ENCODE data around the gene ADAT2.
A peak's percentile ranks its signal among the peaks of the same experiment; 100 is the strongest.
"Not testable (repeated sequence)": the region's sequence is repeated elsewhere in the genome, so short reads cannot be mapped to it uniquely, and the experiment has no call there.

Gene ADAT2

GRCh38 chr6:143450453-143451371, at the start of gene ADAT2, which contains the start of gene PEX3:
Gene ADAT2 (minus strand): TSS chr6:143450695. CDS start chr6:143450658, 37 bp downstream.
Gene PEX3 (plus strand): TSS chr6:143450805. CDS start chr6:143451043, 238 bp downstream.
- in situ Hi-C loops (cut with HindIII; ENCODE audit: low pct_unique_long_range_greater_than_20kb, low sequenced_read_pairs): no loop called here

GRCh38 chr6:143498428-143498827, 47.9 kb upstream of the ADAT2 start:
- no peak for DNase-seq (ENCODE audit: low read depth in 1 of 2, low spot score in 1 of 2)
- in situ Hi-C loops (cut with HindIII; ENCODE audit: low pct_unique_long_range_greater_than_20kb, low sequenced_read_pairs): no loop called here
- TF ChIP-seq JUND (IDR thresholded peaks at IDR 0.05; ENCODE audit: low read depth): no peak

More at GRCh38 chr6:143450453-143451371, at the start of gene ADAT2, which contains the start of gene PEX3:
- peak; percentile 53 to 93 for DNase-seq (ENCODE audit: low read depth in 1 of 2, low spot score in 1 of 2)
- no peak for TF ChIP-seq JUND (IDR thresholded peaks at IDR 0.05; ENCODE audit: low read depth)

- no peak for TF ChIP-seq JUND (IDR thresholded peaks at IDR 0.05; ENCODE audit: low read depth)
- in situ Hi-C loops (cut with HindIII; ENCODE audit: low pct_unique_long_range_greater_than_20kb, low sequenced_read_pairs): no loop called here
- no peak for DNase-seq (ENCODE audit: low read depth in 1 of 2, low spot score in 1 of 2)
Observed at GRCh38 chr6:143496974-143497373, 46.5 kb upstream of the ADAT2 start.

GRCh38 chr6:143490775-143491174, 40.3 kb upstream of the ADAT2 start:
- TF ChIP-seq JUND (IDR thresholded peaks at IDR 0.05; ENCODE audit: low read depth): no peak
- no peak for DNase-seq (ENCODE audit: low read depth in 1 of 2, low spot score in 1 of 2)
- in situ Hi-C loops (cut with HindIII; ENCODE audit: low pct_unique_long_range_greater_than_20kb, low sequenced_read_pairs): no loop called here

DNA sequence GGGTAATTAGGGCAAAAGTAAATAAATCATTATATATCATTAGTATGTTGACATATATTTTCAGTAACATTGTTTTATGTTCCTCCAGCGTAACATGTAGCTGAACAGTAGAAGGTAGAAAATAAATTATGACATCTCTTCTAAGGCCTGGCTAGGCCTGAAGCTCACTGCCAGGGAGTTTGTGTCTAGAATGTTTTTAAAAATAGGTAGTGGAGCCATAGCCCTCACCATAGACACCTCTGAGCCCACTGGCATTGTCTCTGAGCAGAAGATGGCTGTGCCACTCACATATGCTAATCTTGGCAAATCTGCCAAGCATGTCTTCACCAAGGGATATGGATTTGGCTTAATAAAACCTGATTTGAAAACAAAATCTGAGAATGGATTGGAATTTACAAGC, 39.7 kb upstream of the ADAT2 start:
- TF ChIP-seq JUND (IDR thresholded peaks at IDR 0.05; ENCODE audit: low read depth): no peak
- in situ Hi-C loops (cut with HindIII; ENCODE audit: low pct_unique_long_range_greater_than_20kb, low sequenced_read_pairs): no loop called here
- no peak for DNase-seq (ENCODE audit: low read depth in 1 of 2, low spot score in 1 of 2)

DNA sequence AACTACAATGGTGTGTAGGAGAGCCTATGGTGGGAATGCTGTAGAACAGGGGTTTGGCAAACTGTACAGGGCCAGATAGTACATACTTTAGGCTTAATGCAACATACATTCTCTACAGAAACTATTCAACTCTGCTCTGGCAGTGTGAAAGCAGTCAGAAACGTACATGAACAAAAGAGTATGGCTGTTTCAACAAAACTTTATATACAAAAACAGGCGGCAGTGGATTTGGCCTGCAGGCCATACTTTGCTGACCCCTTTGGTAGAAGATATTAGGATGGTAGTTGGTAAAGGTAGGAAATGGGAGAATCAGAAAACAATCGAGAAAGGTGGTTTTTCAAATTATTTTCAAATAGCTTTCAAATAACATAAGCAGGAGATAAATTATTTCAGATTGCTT, 36.3 kb upstream of the ADAT2 start:
- in situ Hi-C loops (cut with HindIII; ENCODE audit: low pct_unique_long_range_greater_than_20kb, low sequenced_read_pairs): no loop called here
- DNase-seq (ENCODE audit: low read depth in 1 of 2, low spot score in 1 of 2): no peak
- no peak for TF ChIP-seq JUND (IDR thresholded peaks at IDR 0.05; ENCODE audit: low read depth)

DNA sequence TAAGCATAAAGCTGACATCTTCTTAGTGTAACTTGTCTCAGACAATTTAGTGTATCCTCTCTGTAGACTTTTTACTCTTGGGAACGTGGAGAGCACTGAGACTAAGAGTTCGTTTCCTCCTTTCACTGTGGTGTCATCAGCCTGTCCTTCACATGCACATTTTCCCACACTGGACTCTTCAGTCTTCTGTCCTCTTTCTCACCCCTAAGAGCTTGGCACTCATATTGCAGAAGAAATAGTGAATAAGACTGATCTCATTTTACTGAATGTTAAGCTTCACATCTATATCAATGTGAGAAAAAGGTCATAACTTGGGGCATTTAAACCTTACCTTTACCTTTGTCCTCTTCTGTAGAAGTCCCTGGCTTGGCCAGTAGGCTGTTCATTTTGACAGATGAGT, 35.5 kb upstream of the ADAT2 start:
- no peak for DNase-seq (ENCODE audit: low read depth in 1 of 2, low spot score in 1 of 2)
- in situ Hi-C loops (cut with HindIII; ENCODE audit: low pct_unique_long_range_greater_than_20kb, low sequenced_read_pairs): no loop called here

GRCh38 chr6:143482593-143482992, 32.1 kb upstream of the ADAT2 start:
- no peak for DNase-seq (ENCODE audit: low read depth in 1 of 2, low spot score in 1 of 2)
- in situ Hi-C loops (cut with HindIII; ENCODE audit: low pct_unique_long_range_greater_than_20kb, low sequenced_read_pairs): no loop called here
- TF ChIP-seq JUND (IDR thresholded peaks at IDR 0.05; ENCODE audit: low read depth): no peak

More for the DNA sequence above, 35.5 kb upstream of the ADAT2 start:
- no peak for TF ChIP-seq JUND (IDR thresholded peaks at IDR 0.05; ENCODE audit: low read depth)

DNA sequence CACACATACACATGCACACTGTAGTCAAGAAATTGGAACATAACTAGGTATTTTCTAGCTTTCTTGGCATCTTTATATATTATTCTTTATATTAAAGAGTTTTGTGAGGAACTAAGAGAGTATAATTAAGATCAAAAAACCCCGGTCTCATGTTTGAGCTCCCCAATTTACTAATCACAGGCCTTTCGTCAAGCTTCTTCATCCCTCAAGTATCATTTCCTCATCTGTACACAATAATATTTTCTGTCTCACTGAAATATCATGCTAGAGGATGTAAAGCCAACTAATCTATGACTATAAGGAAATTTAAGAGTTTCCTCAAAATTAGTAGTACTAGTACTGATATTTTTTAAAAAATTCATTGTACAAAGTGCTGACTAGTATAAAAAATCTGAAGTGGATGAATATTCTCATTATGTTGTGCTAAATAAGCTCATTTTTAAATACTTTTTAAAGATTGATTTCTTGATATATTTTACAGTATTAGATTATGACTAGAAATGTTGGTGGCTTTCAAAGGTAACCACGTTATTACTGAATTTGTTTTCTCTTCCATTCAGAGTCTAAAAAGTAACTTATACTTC, 28.1 kb upstream of the ADAT2 start:
- TF ChIP-seq JUND (IDR thresholded peaks at IDR 0.05; ENCODE audit: low read depth): no peak
- DNase-seq (ENCODE audit: low read depth in 1 of 2, low spot score in 1 of 2): no peak
- in situ Hi-C loops (cut with HindIII; ENCODE audit: low pct_unique_long_range_greater_than_20kb, low sequenced_read_pairs): no loop called here

DNA sequence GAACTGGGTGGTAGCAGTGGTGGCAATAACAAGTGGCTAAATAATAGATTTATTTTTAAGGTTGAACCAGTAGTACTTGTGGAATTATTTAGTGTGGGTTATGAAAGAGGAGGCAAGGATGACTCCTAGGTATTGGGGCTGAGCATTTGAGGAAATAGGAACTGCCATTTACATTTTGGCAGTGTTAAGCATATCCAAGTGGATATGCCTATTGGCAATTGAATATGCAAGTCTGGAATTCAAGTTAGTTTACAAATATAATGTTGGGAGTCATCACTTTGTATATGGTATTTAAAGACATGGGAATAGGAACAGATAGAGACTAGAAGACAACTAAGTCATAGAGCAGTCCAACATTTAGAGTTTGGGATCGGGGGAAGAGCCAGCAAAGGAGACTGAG, 26.1 kb upstream of the ADAT2 start:
- in situ Hi-C loops (cut with HindIII; ENCODE audit: low pct_unique_long_range_greater_than_20kb, low sequenced_read_pairs): no loop called here
- DNase-seq (ENCODE audit: low read depth in 1 of 2, low spot score in 1 of 2): no peak
- no peak for TF ChIP-seq JUND (IDR thresholded peaks at IDR 0.05; ENCODE audit: low read depth)

GRCh38 chr6:143471822-143472221, 21.3 kb upstream of the ADAT2 start:
- no peak for DNase-seq (ENCODE audit: low read depth in 1 of 2, low spot score in 1 of 2)
- in situ Hi-C loops (cut with HindIII; ENCODE audit: low pct_unique_long_range_greater_than_20kb, low sequenced_read_pairs): no loop called here
- no peak for TF ChIP-seq JUND (IDR thresholded peaks at IDR 0.05; ENCODE audit: low read depth)

- in situ Hi-C loops (cut with HindIII; ENCODE audit: low pct_unique_long_range_greater_than_20kb, low sequenced_read_pairs): not testable (repeated sequence)
Observed at GRCh38 chr6:143468823-143469222, 18.3 kb upstream of the ADAT2 start.

GRCh38 chr6:143468026-143468425, 17.5 kb upstream of the ADAT2 start:
- no peak for TF ChIP-seq JUND (IDR thresholded peaks at IDR 0.05; ENCODE audit: low read depth)
- in situ Hi-C loops (cut with HindIII; ENCODE audit: low pct_unique_long_range_greater_than_20kb, low sequenced_read_pairs): no loop called here
- DNase-seq (ENCODE audit: low read depth in 1 of 2, low spot score in 1 of 2): no peak

More at GRCh38 chr6:143468823-143469222, 18.3 kb upstream of the ADAT2 start:
- DNase-seq (ENCODE audit: low read depth in 1 of 2, low spot score in 1 of 2): not testable (repeated sequence)

Data from T47D (cell line).